Measurements from ENCODE around the gene TOM1L2.
"Not testable (repeated sequence)": the region's sequence is repeated elsewhere in the genome, so short reads cannot be mapped to it uniquely, and the experiment has no call there.

Gene TOM1L2

DNA sequence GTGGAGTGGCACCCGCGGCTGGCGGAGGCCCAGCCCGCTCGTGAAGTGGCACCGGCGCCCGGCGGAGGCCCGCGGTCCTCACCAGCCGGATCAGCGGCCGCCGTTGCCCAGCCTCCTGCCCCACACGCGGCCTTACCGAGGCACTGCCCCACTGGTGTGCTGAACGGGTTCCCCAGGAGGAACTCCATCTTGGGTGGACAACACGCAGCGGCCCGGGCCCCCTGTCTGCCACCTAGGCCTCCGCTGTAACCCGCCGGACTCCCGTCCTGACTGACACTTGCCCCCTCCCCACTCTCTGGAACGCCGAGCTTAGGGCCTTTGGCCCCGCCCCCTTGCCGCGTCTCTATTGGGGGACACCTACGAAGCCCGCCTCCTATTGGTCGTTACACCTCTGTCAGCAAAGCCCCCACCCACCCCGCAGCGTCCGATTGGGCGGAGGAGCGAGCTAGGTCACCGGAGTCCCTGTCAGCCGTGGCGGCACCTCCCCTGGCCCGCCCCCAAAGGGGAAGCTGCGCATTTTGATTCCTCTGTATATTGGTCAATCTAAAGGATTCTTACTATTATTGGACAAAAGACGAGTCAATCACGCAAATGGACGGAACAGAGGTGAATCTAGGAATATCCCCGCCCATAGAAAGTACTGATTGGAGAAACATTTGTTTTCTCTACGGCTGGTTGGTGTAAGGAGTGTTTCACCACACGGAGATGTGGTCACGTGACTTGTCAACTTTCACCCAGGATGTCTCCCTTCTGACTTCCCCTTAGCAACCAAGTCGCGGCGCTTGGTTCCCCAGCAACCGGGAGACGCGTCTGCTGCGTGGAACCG, at the start of gene TOM1L2, which contains the start of gene DRC3:
TSS of gene TOM1L2 (minus strand) at position 275 of the 826 bp plus-strand sequence. CDS start at position 188, 87 bp downstream.
TSS of gene DRC3 (plus strand) at position 737 of the 826 bp plus-strand sequence. CDS start 4,737 bp downstream, outside the sequence.
- peak; percentile 100 for DNase-seq

GRCh38 chr17:18021372-18021771, 49.2 kb upstream of the TOM1L2 start:
- no peak for DNase-seq

DNA sequence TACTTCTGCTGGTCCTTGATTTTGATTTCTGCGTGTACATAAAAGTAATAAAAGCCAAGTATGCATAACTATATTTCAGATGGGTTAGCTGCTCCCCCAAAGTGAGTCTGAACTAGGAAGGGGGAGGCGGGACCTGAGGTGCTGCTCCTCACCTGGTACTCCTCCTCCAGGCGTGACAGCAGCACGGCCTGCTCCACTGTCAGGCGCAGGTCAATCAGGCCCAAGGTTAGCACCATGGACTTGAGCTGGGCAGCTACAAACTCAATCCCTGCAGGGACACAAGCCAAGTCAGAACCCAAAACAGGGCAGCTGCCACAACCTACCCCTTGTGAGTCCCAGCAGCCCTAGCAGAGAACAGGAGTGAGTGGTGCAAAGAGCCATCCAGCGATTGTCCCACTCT, 48.8 kb upstream of the TOM1L2 start:
- DNase-seq, result no peak

GRCh38 chr17:18019838-18020154, 47.6 kb upstream of the TOM1L2 start:
- no peak for DNase-seq

GRCh38 chr17:18018411-18018921, 46.3 kb upstream of the TOM1L2 start:
- DNase-seq, result no peak

- no peak for DNase-seq
Observed at GRCh38 chr17:18017958-18018357, 45.8 kb upstream of the TOM1L2 start.

DNA sequence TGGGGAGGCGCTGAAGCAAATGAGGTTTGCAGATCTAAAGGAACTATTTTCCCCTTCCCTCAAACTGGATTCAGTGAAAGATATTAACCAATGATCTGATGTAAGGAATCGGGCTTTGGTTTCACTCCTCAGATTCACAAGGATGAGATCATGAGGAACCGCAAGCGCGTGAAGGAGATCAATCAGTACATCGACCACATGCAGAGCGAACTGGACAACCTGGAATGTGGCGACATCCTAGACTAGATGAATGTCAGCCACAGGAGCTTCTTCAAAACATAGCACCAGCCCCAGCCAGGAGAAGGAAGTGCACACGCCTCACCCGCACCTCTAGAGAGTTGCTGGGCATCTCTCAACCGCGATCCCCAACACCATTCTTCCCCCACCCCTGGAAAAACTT, 44.2 kb upstream of the TOM1L2 start:
- no peak for DNase-seq

DNA sequence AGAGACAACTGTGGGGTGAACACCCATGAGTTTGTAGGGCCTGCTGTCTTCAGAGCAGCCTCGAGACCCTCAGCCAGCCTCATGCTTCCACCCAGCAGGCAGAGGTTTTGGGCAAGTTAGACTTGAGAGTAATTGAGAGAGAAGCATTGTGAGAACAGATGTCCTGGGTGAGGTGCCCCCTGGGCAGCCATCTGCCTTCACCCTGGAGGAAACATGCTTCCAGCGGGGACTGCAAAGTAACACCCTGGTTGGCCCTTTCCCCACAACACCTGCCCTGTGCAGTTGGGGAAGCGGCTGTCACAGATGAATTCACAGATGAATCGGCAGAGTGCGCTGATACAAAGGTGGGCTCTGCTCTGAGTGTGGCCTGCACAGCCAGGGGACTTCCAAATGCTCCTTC, 43.4 kb upstream of the TOM1L2 start:
- DNase-seq, result no peak

DNA sequence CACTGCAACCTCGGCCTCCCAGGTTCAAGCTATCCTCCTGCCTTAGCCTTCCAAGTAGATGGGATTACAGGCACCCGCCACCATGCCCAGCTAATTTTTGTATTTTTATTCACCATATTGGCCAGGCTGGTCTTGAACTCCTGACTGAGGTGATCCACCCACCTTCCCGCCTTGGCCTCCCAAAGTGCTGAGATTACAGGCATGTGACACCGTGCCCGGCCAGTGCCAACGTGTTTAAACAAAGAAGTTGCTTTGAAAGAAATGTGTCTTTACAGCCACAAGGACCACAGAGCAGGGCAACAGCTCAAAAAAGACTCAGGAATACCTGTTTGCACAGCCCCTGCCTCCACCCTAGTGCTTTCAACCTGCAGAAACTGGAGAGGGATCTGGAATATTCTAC, 41.8 kb upstream of the TOM1L2 start:
- DNase-seq, result no peak

DNA sequence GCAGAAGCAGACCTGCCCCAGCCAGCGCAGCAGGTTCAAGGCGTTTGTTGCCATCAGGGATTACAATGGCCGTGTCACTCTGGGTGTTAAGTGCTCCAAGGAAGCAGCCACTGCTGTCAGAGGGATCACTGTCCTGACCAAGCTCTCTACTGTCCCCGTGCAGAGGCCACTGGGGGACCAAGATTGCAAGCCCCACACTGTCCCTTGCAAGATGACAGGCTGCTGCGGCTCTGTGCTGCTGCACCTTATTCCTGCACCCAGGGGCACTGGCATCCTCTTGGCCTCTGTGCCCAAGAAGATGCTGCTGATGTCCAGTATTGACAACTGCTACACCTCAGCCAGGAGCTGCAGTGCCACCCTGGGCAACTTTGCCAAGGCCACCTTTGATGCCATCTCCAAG, 39.1 kb upstream of the TOM1L2 start:
- no peak for DNase-seq

DNA sequence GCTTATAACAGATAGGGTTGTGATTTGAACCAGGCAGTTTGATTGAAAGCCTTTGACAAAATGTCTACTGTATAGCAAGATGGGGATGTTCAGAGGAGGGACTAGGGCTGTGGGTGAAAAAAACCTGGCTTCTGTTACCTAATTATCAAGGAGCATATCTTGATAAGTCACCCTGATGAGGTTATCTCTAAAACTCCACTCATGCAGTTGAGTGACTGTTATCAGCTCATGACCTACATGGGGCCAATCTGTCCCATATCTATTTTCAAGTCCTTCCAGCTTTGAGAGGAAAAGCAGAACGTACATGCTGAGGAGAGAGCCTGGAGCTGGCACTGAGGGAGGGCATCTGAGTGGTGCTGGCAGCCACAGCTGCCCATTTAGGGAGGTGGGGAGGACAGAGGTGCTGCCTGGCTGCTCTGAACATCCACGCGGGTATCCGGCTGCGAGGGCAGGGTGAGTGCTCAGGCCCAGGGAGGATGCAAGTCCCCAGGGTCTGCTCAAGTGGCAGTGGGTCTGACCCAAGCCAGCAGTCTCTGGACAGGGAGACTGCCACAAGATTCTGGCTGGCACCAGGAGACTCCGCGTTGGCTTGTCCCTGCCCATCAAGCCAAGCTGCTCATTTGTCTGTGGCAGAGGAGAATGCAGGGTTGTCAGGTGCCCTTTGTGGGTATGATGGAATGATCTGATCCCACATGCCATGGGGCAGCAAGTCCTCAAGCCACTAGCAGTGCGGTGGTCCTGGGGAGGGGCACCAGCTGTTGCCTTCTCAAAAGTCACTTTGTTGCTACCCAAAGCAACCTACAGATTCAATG, 37.6 kb upstream of the TOM1L2 start:
- no peak for DNase-seq

GRCh38 chr17:18008496-18009268, 36.5 kb upstream of the TOM1L2 start:
- no peak for DNase-seq

DNA sequence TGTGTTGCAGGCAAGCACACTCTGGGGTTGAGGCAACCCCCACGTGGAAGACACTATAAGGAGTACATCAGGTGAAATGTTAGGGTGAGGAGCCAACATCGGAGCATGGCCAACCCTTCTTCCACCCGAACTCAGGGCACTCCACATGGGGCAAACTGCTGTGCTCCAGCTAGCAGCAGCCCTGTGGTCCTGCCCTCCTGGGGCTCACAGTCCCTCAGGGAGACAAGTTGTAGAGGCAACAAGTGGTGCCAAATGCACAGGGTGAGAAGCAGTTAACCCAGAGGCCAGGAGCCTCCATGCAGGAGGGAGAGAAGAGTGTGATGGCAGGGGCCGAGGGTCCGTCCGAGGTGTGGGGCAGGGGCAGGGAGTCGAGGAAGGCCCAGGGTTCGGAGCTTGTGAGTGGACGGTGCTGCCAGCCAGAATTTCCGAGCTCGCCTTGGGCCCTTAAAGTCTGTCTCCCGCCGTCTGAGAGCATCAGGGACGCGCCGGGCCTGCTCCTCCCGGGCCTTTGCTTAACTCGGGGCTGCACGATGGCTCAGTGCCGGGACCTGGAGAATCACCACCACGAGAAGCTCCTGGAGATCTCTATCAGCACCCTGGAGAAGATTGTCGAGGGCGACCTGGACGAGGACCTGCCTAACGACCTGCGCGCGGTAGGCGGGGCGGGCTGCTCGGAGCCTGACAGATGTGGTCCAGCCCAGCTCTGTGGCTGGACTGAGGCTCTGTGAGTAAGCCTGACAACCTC, 34.5 kb upstream of the TOM1L2 start:
- DNase-seq, result no peak

- no peak for DNase-seq
Observed at GRCh38 chr17:18005496-18005895, 33.3 kb upstream of the TOM1L2 start.

DNA sequence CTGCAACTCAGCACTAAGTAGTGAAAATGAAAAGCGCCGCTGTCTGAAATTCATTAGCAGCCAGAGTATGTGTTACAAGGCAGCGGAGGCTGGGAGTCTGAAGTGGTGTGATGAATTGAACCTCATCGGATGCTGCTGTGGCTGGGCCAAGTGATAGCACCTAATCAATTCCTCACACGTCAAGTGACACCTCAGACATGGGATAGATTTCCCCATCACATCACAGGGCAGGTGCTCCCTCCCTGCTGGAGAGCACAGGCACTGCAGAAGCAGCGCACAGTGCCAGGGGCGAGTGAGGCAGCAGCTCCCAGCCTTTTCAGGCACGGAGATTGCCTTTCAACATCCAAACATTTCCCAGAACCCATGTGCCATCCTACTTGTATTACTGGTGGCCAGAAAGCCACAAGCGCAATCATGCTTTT, 32.7 kb upstream of the TOM1L2 start:
- no peak for DNase-seq

DNA sequence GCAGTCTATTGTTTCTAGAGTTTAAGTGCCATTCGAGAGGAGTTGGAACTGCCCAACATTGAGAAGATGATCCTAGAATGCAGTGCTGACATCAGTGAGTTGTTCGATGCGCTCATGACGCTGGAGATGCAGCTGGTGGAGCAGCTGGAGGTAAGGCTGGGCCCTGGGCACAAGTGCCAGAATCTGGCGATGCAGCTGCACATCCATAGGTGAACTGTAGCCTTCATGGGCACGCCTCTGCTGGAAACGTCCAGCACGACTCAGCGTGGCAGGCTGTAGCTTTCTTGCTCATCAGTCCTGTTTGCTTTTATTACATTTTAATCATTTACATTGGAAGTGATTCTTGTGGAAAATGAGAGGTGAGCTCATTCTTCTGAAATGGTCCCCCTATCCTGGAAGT, 32.1 kb upstream of the TOM1L2 start:
- no peak for DNase-seq

DNA sequence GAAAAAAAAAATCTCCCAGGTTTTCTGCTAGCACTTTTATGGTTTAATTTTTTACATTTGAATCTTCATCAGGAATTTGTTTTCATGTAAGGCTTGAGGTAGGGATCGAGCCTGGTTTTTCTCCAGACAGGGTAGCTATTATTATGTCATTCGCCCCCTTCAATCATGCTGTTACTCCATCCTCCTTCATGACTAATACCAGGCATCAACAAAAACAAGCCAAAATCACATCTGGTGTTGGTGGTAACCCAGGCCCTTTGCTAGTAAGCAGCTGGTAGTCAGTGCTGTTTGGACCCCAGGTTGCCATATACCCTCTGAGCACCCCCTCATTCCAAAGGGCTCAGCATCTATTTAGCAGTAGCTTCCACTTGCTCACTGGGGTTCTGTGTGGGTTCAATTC, 30.0 kb upstream of the TOM1L2 start:
- no peak for DNase-seq

GRCh38 chr17:18000030-18000408, 27.8 kb upstream of the TOM1L2 start:
- no peak for DNase-seq

- DNase-seq, result no peak
Observed at GRCh38 chr17:17999364-18000029, 27.3 kb upstream of the TOM1L2 start.

- DNase-seq, result no peak
Observed at GRCh38 chr17:17998934-17999333, 26.7 kb upstream of the TOM1L2 start.

- not testable (repeated sequence) for DNase-seq
Observed at GRCh38 chr17:17995887-17996286, 23.7 kb upstream of the TOM1L2 start.
